ENCODE measurements around the gene MOB3A.
A peak's percentile ranks its signal among the peaks of the same experiment; 100 is the strongest.
"Not testable (repeated sequence)": the region's sequence is repeated elsewhere in the genome, so short reads cannot be mapped to it uniquely, and the experiment has no call there.

Gene MOB3A

DNA sequence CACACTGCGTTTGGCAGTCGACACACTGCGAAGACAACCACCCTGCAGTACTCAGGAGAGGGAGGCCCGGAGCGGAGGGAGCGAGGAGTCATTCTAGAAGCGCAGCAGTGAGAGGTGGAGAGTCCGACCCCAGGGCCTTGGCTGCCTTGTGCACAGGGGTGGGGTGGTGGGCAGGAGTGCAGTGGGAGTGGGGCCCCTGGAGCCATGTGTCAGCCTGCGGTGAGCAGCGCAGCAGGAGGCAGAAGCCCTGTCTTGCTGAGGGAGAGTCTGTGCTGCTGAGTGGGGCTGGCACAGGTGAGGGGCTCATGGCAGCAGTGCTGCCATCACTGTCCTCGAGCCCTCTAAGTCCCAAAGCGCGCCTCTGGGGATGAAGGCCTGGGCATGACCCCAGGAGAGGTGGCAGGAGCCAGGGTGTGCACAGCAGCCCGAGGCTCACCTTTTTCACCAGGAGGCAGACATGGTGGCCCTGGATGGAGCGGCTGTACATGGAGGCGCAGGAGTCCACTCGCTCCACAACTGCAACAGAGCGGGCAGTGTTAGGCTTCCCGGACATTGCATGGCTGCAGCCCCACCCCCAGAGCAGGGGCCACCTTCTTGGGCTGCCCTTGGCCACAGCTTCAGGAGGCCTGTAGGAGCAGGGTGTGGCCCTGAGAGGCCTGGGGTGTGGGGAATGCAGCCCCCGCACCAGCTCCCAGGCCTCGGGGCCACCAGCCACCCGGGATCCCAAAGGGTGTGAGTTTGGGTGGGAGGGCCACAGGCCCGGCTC is 12.3 kb upstream of the MOB3A start:
- DNase-seq, result no peak

- no peak for DNase-seq
These were observed 7.0 kb upstream of the MOB3A start for GRCh38 chr19:2103045-2103707.

- DNase-seq, result no peak
These were observed 5.5 kb upstream of the MOB3A start for GRCh38 chr19:2101417-2102335.

GRCh38 chr19:2100719-2101061 is 4.6 kb upstream of the MOB3A start:
- DNase-seq, result no peak

DNA sequence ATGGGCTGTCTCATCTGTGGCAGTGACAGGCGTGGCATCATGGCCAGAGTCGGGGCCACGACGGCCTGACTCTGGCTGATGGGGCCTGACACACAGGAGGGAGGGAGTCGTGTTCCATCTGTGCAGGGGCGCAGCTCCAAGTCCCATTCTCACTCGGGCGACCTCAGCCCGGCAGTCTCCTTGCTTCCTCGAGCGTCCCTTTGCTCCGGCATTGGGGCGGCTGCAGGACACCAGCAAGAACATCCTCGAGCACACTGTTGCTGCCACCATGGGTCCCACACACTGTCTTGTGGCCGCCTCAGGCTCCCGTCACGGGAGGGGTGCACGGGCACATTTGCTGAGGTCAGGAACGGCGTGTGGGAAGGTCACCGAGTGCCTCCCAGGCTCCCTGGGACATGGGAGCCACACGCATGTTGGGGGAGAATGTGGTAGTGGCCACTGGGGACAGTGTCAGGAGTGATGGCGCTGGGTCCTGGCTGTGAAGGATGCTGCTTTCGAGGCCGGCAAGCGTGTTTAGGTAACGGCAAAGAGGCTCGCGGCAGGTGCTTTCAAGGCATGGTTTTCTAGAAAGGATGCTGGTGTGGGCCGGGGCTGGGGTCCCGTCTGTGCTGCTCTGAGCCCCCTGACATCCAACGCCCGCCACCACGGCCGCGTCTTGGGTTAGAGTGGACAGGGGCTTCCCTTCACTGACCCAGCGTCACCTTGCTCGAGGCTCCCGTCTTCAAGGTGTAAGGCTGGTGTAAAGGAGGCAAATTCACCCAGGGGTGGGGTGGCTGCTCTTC is 4.0 kb upstream of the MOB3A start:
- DNase-seq, result no peak

DNA sequence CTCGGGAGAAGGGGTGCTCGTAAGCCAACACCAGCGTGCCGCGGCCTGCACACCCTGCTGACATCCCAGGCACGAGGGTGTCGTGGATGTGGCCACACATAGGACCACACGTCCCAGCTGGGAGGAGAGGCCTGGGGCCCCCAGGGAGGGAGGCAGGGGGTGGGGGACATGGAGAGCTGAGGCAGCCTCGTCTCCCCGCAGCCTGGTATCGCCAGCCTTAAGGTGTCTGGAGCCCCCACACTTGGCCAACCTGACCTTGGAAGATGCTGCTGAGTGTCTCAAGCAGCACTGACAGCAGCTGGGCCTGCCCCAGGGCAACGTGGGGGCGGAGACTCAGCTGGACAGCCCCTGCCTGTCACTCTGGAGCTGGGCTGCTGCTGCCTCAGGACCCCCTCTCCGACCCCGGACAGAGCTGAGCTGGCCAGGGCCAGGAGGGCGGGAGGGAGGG is 3.0 kb upstream of the MOB3A start:
- DNase-seq, result no peak

- DNase-seq, result no peak
These were observed 1.8 kb upstream of the MOB3A start for GRCh38 chr19:2097886-2098327.

DNA sequence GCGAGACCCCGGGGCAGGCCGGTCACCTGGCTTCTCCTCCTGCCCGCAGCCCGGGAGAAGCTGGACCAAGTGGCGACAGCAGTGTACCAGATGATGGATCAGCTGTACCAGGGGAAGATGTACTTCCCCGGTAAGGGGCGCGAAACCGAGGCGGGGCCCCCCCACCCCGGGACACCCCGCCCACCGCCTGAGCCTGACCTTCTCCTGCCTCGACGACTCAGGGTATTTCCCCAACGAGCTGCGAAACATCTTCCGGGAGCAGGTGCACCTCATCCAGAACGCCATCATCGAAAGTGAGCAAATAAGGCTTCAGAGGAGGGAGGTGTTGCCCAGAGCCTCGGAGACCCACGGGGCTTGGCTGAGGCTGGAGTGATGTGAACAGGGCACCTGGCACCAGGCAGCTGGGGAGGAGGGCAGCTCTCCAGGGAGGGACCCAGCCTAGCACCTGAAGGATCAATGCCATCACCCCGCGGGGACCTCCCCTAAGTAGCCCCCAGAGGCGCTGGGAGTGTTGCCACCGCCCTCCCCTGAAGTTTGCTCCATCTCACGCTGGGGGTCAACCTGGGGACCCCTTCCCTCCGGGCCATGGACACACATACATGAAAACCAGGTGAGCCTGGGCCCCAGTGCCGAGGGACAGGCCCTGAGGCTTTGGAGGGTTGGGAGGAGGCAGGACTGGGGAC is 1.2 kb upstream of the MOB3A start:
- peak; percentile 54 for DNase-seq

- peak; percentile 100 for DNase-seq
These were observed 515 bp upstream of the MOB3A start, which contains the start of gene IZUMO4 for GRCh38 chr19:2096480-2097202. Gene IZUMO4, plus strand, starts transcription at chr19:2096915. Its CDS starts 31 bp downstream, at chr19:2096946.

- not testable (repeated sequence) for DNase-seq
These were observed 4.1 kb downstream of the MOB3A start for GRCh38 chr19:2091926-2092525.

DNA sequence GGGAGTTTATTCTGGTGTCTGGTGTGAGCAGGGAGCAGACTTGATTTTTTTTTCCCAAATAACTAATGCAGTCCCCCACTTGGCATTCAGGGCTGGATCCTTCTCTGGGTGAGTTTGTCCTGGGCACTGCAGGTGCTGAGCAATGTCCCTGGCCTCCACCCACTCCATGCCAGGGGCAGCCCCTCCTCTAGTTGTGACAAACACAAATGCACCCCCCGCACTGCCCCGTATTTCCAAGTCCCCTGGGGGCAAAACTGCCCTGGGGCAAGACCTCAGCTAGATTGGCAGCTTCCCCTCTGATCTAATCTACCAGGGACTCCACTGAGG is 6.4 kb downstream of the MOB3A start:
- DNase-seq, result no peak

DNA sequence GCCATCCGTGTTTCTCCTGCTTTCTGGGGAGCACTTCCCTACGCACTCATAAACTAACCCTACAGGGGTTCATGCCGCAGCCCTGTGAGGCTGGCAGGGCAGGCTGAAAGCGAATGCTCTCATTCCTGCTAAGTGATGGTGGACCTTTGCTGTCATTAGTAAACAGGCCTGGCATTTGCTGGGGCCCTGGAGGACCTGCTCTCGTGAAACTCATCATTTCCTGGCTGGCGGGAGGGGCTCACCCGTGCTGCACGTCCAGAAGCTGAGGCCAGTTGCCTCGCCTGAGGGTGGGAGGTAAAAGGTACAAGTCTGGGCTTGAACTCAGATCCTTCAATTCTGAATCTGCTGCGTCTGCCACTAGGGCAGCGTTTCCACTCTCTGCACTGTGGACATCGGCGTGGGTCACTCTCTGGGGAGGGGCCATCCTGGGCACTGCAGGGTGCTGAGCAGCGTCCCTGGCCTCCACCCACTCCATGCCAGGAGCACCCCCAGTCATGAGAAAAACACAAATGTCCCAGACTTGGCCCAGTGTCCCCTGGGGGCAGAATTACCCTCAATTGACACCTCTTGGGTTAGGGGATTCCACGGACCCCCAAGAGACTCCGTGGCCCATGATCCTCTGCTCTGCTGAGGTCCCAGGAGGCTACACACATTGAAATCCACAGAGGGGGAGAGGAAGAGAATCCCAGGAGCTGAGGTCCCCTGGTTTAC is 7.0 kb downstream of the MOB3A start:
- DNase-seq, result no peak

DNA sequence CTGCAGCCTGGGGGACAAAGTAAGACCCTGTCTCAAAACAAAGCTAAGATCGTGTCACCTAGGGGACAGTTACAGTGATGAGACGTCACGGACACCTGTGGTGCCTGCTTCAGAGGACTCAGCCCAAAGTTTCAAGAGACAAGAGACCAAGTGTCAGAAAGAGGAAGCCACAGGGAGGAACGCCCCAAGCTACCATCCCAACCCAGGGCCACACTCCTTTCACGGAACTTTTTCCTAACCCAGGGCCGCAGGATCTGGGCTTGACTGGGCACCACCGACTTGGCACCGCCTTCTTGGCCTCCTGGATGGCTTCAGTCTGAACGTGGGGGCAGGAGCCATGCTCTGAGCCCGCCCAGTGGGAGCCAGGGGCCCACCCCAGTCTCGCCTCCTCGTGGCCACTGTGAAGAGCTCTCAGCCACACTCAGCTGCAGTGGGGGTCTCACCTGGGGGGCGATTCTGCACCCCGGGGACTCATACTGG is 8.5 kb downstream of the MOB3A start:
- DNase-seq, result no peak

- not testable (repeated sequence) for DNase-seq
These were observed 9.2 kb downstream of the MOB3A start for GRCh38 chr19:2086695-2087620.

DNA sequence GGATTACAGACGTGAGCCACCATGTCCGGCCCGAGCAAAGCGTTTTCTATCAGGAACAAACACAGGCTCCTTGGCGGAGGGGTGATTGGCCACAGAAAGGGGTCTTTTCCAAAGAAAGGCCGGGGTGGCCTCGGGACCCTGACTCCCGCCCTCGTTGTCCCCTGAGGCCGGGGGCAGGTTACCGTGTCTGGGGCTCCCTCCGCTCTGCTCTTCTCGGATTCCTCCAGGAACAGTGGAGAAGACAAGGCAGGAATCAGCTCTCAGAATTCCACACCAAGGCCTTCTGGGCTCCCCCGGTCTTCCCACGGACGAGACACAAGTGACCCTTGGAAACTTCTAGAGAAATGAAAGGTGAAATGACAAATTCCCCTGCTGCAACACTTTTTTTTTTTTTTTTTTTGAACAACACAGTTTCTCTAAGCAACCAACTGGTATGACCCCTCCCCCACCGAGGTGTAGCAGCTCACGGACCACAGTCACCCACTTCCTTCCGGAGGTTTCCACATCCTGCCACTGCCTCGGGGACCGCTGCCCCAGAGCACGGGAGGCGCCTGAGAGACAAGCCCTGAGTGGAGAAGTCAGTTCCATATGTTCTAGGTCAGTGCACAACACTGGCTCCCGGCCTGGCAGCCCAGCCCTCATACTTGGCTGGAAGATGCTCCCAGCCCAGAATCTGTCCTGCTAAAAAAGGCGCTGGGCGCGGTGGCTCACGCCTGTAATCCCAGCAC is 11.0 kb downstream of the MOB3A start:
- peak; percentile 88 for DNase-seq

DNA sequence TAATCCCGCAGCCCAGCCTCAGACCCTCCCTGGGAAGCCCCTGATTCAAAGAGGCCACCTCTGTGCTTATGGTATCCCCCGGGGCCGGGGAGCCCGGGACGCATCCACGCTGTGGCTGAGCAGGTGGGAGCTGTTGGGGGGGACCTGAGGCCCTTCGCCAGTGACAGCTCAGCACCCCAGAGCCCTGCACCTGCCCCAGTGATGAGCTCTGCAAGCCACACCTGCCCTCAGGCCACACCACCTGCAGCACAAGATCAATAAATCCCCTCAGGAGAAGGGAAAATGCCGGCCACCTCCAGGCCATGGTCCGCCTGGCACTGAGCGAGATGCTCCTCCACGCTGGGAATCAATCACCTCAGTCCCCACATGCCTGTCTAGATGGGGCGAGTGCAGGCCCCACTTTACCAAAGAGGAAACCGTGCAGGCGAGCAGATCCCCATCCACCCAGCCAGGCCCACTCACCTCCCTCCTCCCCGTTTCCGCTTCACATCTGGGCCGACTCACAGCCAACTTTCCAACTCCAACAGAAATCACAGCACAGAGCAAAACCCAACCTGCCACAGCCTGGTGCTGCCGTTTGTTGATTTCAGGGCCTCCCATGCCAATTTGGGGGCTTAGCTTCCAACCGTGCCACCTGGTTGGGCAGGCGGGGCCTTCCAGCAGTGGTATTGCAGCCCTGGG is 12.8 kb downstream of the MOB3A start:
- peak; percentile 57 for DNase-seq
